ENCODE data around the gene CCSER2. TPM values are rescaled to one million over a fixed set of nuclear protein-coding genes. Genes with fewer than 3 reads are reported as not detected.
"Not testable (repeated sequence)": the region's sequence is repeated elsewhere in the genome, so short reads cannot be mapped to it uniquely, and the experiment has no call there.

Gene CCSER2
- total RNA-seq, 4 donors from 2014 or later, result 43.9 to 71.9 (median 51.4) TPM

- Histone ChIP-seq H3K36me3 (peaks cover 0 to 7% (median 0%) of the 10 kb centered on the region in 3 donors), H3K4me3 (no peak overlapping the region), H3K9me3 (no peaks in the 10 kb centered on the region), H3K27me3 (no peaks in the 10 kb centered on the region), H3K27ac (peak overlapping the region in 1 of 4 donors; percentile 53), H3K4me1 (peaks cover 0 to 76% (median 23%) of the 10 kb centered on the region in 4 donors)
- DNase-seq (ENCODE audit: low spot score in 2 of 2), result no peak
- TF ChIP-seq POLR2A (IDR thresholded peaks at IDR 0.05), result no peak
- no peak for TF ChIP-seq CTCF (IDR thresholded peaks at IDR 0.05)
- no peak for TF ChIP-seq EP300 (IDR thresholded peaks at IDR 0.05)
- WGBS, 2 donors, result 82 to 87% methylated on average over 2 of the region's 2 CpGs
Measured at GRCh38 chr10:84428711-84429110, 100.3 kb downstream of the CCSER2 start.

DNA sequence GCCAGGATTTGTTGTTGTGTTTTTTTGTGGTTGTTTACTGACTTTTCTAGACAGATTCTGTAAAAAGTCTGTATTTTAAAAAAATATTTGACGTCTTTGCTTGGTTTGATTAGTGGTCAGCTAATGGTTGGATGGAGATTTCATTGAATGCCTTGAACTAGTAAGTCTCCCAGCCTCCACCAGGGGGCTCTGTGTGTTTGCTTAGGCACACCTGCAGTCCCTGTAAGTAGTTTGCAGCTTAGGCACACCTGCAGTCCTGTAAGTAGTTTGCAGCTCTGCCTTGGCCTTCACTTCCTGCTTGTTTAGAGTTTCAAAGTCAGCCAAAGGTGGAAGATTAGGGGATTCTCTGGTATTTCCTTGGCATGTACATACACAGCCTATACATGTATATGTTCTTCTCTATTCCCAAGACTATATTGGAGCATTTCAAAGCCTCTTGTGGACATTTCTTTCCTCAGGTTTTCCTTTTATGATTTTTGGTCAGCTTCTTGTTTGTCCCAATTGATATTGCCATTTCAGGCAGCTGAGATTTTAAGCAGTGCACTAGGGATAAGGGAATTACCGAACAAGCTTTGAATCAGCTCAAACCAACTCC lies 101.6 kb downstream of the CCSER2 start:
- Histone ChIP-seq H3K27me3 (no peaks in the 10 kb centered on the region), H3K4me3 (no peak overlapping the region), H3K9me3 (no peaks in the 10 kb centered on the region), H3K36me3 (peaks cover 0 to 7% (median 0%) of the 10 kb centered on the region in 3 donors), H3K27ac (peak overlapping the region in 1 of 4 donors; percentile 38), H3K4me1 (peaks cover 0 to 83% (median 18%) of the 10 kb centered on the region in 4 donors)
- DNase-seq (ENCODE audit: low spot score in 2 of 2), result peak in 1 of 2 donors; percentile 38
- TF ChIP-seq CTCF (IDR thresholded peaks at IDR 0.05), result peak in 4 of 5 experiments; percentile 33 to 56 (median 46)
- TF ChIP-seq POLR2A (IDR thresholded peaks at IDR 0.05), result no peak
- 87 to 88% methylated on average over 2 of the region's 2 CpGs for WGBS, 2 donors

GRCh38 chr10:84432891-84433290 lies 104.5 kb downstream of the CCSER2 start:
- DNase-seq (ENCODE audit: low spot score in 2 of 2), result no peak
- Histone ChIP-seq H3K36me3 (peaks cover 0 to 5% (median 0%) of the 10 kb centered on the region in 3 donors), H3K27ac (peak overlapping the region in 1 of 4 donors; percentile 37), H3K4me3 (no peak overlapping the region), H3K9me3 (no peaks in the 10 kb centered on the region), H3K4me1 (peaks cover 0 to 57% (median 9%) of the 10 kb centered on the region in 4 donors), H3K27me3 (no peaks in the 10 kb centered on the region)
- 62 to 74% methylated on average over 5 of the region's 5 CpGs for WGBS, 2 donors
- TF ChIP-seq CTCF (IDR thresholded peaks at IDR 0.05) (no peak), EP300 (IDR thresholded peaks at IDR 0.05) (no peak), POLR2A (IDR thresholded peaks at IDR 0.05) (no peak)

DNA sequence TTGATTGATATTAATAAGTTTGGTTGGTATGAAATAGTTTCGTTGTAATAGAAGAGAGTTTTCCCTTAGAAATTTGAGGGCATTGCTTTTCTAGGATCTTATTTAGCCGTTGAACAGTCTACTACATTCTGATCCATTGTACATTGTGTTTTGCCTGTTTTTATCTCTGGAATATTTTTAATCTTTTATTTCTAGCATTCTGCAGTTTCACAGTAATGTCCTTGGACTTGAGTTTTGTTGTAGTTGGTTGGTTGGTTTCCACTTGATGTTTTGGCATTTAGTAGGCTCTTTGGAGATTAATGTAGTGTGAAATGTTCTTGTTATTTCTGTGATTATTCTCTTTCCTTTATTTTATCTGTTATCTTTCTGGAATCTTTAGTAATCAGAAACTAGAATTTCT lies 112.4 kb downstream of the CCSER2 start:
- H3K27ac ChIP-seq, result no peak overlapping the region
- peaks cover 0 to 33% (median 0%) of the 10 kb centered on the region in 3 donors for H3K36me3 ChIP-seq
- WGBS, 2 donors, result 44 to 55% methylated on average over 2 of the region's 2 CpGs
- H3K27me3 ChIP-seq, result no peaks in the 10 kb centered on the region
- no peaks in the 10 kb centered on the region for H3K9me3 ChIP-seq
- no peak for DNase-seq (ENCODE audit: low spot score in 2 of 2)
- TF ChIP-seq POLR2A (IDR thresholded peaks at IDR 0.05) (no peak), EP300 (IDR thresholded peaks at IDR 0.05) (no peak), CTCF (IDR thresholded peaks at IDR 0.05) (no peak)
- H3K4me3 ChIP-seq, result no peak overlapping the region
- H3K4me1 ChIP-seq, result no peaks in the 10 kb centered on the region

DNA sequence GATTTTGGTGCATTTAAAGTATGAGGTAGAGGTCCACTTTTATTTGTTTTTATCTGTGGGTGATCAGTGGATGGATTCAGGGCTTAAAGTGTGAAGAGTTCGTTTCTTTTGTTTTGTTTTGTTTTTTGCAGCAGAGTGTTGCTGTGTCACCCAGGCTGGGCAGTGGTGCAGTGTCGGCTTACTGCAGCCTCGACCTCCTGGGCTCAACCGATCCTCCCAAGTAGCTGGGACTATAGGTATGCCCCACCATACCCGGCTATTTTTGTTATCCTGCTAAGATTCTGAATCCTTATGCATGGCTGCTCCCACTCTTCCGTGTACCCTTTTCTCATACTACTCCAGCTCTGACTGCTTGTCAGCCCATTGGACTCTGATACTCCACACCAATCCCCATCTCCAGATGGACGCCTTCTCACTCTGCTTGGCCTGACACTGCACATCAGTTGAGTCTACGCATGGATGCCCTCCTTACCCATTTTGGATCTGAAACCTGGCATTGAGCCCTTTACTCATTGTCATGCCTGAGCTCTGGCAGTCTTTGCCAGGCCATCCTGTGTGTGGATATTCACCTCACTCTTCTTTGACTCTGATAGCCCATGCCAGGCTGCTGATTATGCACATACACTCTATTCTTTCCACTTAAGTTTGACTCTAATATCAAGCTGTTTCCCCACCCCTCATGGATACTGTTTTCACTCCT lies 119.5 kb downstream of the CCSER2 start:
- TF ChIP-seq CTCF (IDR thresholded peaks at IDR 0.05) (no peak), EP300 (IDR thresholded peaks at IDR 0.05) (no peak), POLR2A (IDR thresholded peaks at IDR 0.05) (no peak)

GRCh38 chr10:84449351-84449750 lies 121.0 kb downstream of the CCSER2 start:
- not testable (repeated sequence) for H3K9me3 ChIP-seq; H3K27ac ChIP-seq; H3K27me3 ChIP-seq; H3K4me3 ChIP-seq; DNase-seq (ENCODE audit: low spot score in 2 of 2)
- Histone ChIP-seq H3K4me1 (peaks cover 0 to 16% (median 0%) of the 10 kb centered on the region in 4 donors), H3K36me3 (peaks cover 0 to 18% (median 0%) of the 10 kb centered on the region in 3 donors)
- WGBS, 2 donors, result 91 to 93% methylated on average over 7 of the region's 7 CpGs

More for the DNA sequence above, 119.5 kb downstream of the CCSER2 start:
- Histone ChIP-seq H3K27ac (no peak overlapping the region), H3K4me3 (no peak overlapping the region), H3K4me1 (peaks cover 0 to 10% (median 0%) of the 10 kb centered on the region in 4 donors), H3K36me3 (peaks cover 0 to 27% (median 0%) of the 10 kb centered on the region in 3 donors), H3K9me3 (no peaks in the 10 kb centered on the region), H3K27me3 (no peaks in the 10 kb centered on the region)
- WGBS, 2 donors, result 90 to 91% methylated on average over 8 of the region's 8 CpGs
- DNase-seq (ENCODE audit: low spot score in 2 of 2), result no peak

All from tibial nerve (tissue), 4 donors.